Choroid plexus epithelial cell (primary cell): ENCODE measurements around the gene FTCDNL1.

ENCODE experiments used
- DNase-seq: peaks from one replicate; pipeline ENCODE4 v3.0.0-alpha.2; 2010; ENCODE audit warnings: low read depth
- H3K4me3 ChIP-seq: 2 replicates; pipeline ENCODE4 v1.5.1; 2011; ENCODE audit warnings: low read depth, mild to moderate bottlenecking, control low read depth, low read length, moderate library complexity
- TF ChIP-seq, protein P1 (sequence below): conservative IDR thresholded peaks from 2 replicates; pipeline ENCODE4 v1.5.1; 2011; ENCODE audit warnings: low read depth, mild to moderate bottlenecking, control low read depth, inconsistent platforms, low read length, moderate library complexity

FTCDNL1 gene

DNA sequence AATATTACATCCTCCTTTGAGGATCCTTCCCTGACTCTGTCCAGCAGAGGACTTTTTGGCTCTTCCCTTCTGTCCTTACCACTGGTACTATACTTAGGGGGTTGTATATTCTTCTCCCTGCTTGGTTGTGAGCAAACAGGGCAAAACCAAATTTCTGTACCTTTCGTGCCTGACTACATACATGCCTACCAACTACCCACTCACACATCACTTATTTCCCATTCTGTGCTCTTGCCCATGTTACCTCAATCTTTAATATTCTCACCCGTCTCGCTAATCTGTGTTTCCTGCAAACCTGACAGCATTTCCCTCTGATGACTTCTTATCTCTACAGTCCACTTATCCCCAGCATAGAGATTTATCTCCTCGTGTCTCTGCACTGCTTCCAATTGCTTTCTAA, 58.6 kb downstream of the FTCDNL1 start:
- no peak for DNase-seq

DNA sequence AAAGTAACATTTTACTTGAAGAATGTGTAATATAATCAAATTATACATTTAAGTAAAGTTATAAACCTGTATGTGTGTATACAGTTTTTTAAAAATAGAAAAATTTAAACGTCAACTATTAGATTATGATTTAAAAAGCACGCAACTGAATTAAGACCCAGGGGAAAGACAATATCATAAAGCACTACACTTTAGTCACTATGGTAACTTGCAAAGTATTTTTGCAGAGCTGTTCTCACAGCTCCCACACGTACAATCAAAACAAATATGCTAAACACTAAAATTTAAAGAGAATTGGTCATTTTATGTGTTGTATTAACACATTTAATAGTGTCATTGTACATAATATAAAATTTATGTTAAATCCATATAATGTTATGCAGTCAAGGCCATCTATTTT, 59.7 kb downstream of the FTCDNL1 start:
- DNase-seq = no peak
- H3K4me3 ChIP-seq = no peak overlapping the region
- TF ChIP-seq, protein P1, sequence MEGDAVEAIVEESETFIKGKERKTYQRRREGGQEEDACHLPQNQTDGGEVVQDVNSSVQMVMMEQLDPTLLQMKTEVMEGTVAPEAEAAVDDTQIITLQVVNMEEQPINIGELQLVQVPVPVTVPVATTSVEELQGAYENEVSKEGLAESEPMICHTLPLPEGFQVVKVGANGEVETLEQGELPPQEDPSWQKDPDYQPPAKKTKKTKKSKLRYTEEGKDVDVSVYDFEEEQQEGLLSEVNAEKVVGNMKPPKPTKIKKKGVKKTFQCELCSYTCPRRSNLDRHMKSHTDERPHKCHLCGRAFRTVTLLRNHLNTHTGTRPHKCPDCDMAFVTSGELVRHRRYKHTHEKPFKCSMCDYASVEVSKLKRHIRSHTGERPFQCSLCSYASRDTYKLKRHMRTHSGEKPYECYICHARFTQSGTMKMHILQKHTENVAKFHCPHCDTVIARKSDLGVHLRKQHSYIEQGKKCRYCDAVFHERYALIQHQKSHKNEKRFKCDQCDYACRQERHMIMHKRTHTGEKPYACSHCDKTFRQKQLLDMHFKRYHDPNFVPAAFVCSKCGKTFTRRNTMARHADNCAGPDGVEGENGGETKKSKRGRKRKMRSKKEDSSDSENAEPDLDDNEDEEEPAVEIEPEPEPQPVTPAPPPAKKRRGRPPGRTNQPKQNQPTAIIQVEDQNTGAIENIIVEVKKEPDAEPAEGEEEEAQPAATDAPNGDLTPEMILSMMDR = no peak

More for the DNA sequence above, 58.6 kb downstream of the FTCDNL1 start:
- no peak overlapping the region for H3K4me3 ChIP-seq
- TF ChIP-seq, protein P1 = no peak

DNA sequence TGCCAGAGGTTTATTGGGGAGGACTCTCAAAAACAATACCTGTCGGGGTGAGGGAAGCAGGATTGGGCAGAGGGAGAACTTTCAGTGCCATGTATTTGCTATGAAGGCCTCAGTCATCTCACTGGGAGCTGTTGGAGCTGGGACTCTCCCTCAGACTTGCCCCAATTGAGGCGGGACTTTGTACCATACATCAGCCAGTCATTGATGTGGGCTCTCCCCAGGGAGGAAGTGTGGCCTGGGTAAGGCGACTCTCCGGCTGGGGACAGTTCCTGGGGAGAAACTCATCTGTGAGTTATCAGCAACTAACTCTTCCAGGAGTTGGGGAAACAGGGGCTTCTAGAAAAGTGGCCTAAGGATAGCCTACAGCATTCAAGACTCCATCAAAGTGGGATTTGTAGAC, 66.5 kb downstream of the FTCDNL1 start:
- TF ChIP-seq, protein P1 = no peak
- no peak overlapping the region for H3K4me3 ChIP-seq
- DNase-seq = no peak

DNA sequence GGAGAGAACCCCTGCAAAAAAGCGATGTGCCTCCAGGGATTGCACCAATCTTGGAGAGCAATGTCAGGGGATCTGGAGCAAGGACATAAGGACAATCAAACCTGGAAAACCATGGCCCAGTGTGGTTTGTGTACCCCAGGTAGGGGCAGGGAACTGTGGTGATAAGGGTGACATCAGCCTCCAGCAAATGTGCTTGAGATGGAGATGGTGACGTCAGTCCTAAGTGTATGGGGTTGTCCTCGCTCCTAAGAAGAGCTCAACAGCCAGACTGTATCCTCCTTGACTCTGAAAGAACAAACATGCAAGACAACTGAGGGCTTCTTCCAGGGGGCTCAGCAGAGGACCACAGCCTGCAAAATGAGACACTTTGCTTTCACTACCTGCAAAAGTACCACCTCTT, 71.4 kb downstream of the FTCDNL1 start:
- no peak overlapping the region for H3K4me3 ChIP-seq
- no peak for DNase-seq
- TF ChIP-seq, protein P1 = no peak

DNA sequence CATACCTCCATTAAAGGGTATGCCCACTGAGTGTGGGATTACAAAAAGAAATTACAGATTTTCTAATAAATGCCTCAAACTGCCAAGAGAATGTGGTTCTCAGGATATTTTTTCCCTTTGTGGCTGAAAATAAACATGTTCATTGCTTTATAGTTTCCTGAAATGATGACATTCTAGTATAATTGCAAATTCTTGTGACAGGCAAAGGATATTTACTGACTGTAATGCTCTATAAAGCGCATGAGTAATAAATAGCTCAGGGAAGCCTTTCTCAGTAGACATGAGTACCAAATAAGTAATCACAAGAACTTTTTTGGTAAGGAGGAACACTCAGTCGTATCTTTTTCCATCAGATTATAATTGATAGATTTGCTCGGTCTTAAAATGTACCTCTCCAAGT, 72.3 kb downstream of the FTCDNL1 start:
- no peak overlapping the region for H3K4me3 ChIP-seq
- TF ChIP-seq, protein P1 = no peak
- no peak for DNase-seq

DNA sequence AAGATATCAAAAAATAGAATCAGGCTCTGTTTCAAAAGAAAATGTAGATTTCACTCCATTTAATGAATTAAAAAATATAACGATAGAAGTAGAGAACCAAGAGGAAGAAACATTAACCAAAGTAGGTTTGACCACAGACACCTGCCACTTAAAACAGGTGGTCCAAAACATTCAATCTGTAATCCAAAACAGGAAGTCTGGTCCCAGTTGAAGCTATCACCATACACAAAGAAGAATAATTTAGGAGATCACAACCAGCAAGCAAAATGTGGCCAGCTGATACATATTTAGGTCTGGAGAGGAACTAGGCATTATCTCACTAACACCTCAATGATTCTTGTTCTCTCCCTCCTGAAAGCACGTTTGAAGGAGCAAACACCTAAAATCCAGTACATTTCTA, 73.1 kb downstream of the FTCDNL1 start:
- TF ChIP-seq, protein P1 = no peak
- H3K4me3 ChIP-seq = no peak overlapping the region
- DNase-seq = no peak

DNA sequence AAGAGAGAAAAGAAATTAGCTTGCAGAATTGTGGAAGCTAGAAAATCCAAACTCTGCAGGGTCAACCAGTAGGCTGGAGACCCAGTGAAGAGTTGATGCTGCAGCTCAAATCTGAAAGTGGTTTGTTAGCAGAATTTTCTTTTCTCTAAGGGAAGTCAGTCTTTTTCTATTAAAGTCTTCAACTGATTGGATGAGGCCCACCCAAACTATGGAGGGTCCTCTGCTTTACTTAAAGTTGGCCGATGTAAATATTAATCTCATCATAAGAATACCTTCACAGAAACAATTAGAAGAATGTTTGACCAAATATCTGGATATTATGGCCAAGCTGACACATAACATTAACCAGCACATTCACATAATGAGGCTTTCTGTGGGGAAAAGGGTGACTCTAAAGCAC, 73.7 kb downstream of the FTCDNL1 start:
- TF ChIP-seq, protein P1 = no peak
- no peak overlapping the region for H3K4me3 ChIP-seq
- no peak for DNase-seq
